K562 (cell line): ENCODE measurements around the gene NUP107. TPM values are rescaled to one million over a fixed set of nuclear protein-coding genes. Genes with fewer than 3 reads are reported as not detected.

Source experiments
- ADNP ChIP-seq: fragments of 200-800 bp; sonication (Bioruptor generic); IDR thresholded peaks from 2 replicates; pipeline ENCODE4 v1.6.1; 2016; ENCODE audit warnings: missing genetic modification characterization, missing compliant biosample characterization
- ARNT ChIP-seq, 2 experiments: fragments of 450-650 bp; IDR thresholded peaks; 2 replicates each; pipeline ENCODE4 v1.6.1; 2016; ENCODE audit warnings: mild to moderate bottlenecking in 1 of 2
- CBFA2T2 ChIP-seq: fragments of 450-650 bp; conservative IDR thresholded peaks from 2 replicates; pipeline ENCODE4 v1.6.1; 2017; ENCODE audit warnings: mild to moderate bottlenecking
- EGR1 ChIP-seq: fragments of 450-650 bp; conservative IDR thresholded peaks from 2 replicates; pipeline ENCODE4 v1.6.1; 2017; ENCODE audit warnings: mild to moderate bottlenecking
- HLTF ChIP-seq: fragments of 450-650 bp; IDR thresholded peaks from 2 replicates; pipeline ENCODE4 v1.6.1; 2016
- HNRNPL ChIP-seq: fragments of 200-400 bp; formaldehyde crosslinking; IDR thresholded peaks from 2 replicates; pipeline ENCODE4 v1.6.1; 2017; ENCODE audit warnings: low read depth, mild to moderate bottlenecking, low read length
- HNRNPLL ChIP-seq: fragments of 200-400 bp; formaldehyde crosslinking; IDR thresholded peaks from 2 replicates; pipeline ENCODE4 v1.6.1; 2017; ENCODE audit warnings: low read length, low read depth, mild to moderate bottlenecking; ENCODE audit not compliant: poor library complexity, severe bottlenecking
- LCOR ChIP-seq: sonication (generic); formaldehyde crosslinking; IDR thresholded peaks from 2 replicates; pipeline ENCODE4 v1.8.0; 2022; ENCODE audit warnings: mild to moderate bottlenecking, missing genetic modification reagents
- LEF1 ChIP-seq: fragments of 450-650 bp; IDR thresholded peaks from 2 replicates; pipeline ENCODE4 v1.6.1; 2016; ENCODE audit warnings: mild to moderate bottlenecking
- MAFF ChIP-seq: IDR thresholded peaks from 2 replicates; pipeline ENCODE4 v1.6.1; 2012; ENCODE audit warnings: low read length, improper control_type of control experiment
- NCOA6 ChIP-seq: fragments of 450-650 bp; IDR thresholded peaks from 2 replicates; pipeline ENCODE4 v1.6.1; 2017; ENCODE audit warnings: mild to moderate bottlenecking
- NCOR1 ChIP-seq: fragments of 450-650 bp; IDR thresholded peaks from 2 replicates; pipeline ENCODE4 v1.6.1; 2016; ENCODE audit warnings: mild to moderate bottlenecking, moderate library complexity
- SMAD1 ChIP-seq: fragments of 150-350 bp; IDR thresholded peaks from 2 replicates; pipeline ENCODE4 v1.6.1; 2014; ENCODE audit warnings: low read length, low read depth; ENCODE audit not compliant: partially characterized antibody
- SOX6 ChIP-seq: fragments of 450-650 bp; IDR thresholded peaks from 2 replicates; pipeline ENCODE4 v1.6.1; 2014; ENCODE audit warnings: mild to moderate bottlenecking
- TARDBP ChIP-seq: fragments of 450-650 bp; IDR thresholded peaks from 2 replicates; pipeline ENCODE4 v1.6.1; 2016
- TCF7L2 ChIP-seq: fragments of 150-350 bp; IDR thresholded peaks from 2 replicates; pipeline ENCODE4 v1.6.1; 2016; ENCODE audit warnings: low read depth, mild to moderate bottlenecking, low read length, moderate library complexity
- TGIF2 ChIP-seq: sonication (generic); formaldehyde crosslinking; IDR thresholded peaks from 2 replicates; pipeline ENCODE4 v1.8.1; 2022; ENCODE audit warnings: mild to moderate bottlenecking, missing genetic modification reagents, moderate library complexity
- U2AF2 ChIP-seq: fragments of 200-400 bp; formaldehyde crosslinking; optimal IDR thresholded peaks from 2 replicates; pipeline ENCODE3; 2017; ENCODE audit warnings: low read depth, mild to moderate bottlenecking, low read length
- ZNF12 ChIP-seq: sonication (generic); formaldehyde crosslinking; IDR thresholded peaks from 2 replicates; pipeline ENCODE4 v1.4.0; 2020; ENCODE audit warnings: mild to moderate bottlenecking, missing genetic modification reagents
- ZNF133 ChIP-seq: fragments of 250-450 bp; sonication (Bioruptor Pico); IDR thresholded peaks from 2 replicates; pipeline ENCODE4 v1.4.0; 2020; ENCODE audit warnings: mild to moderate bottlenecking
- ZNF197 ChIP-seq: fragments of 200-800 bp; sonication (Bioruptor generic); IDR thresholded peaks from 2 replicates; pipeline ENCODE4 v1.6.1; 2016; ENCODE audit warnings: low read depth, missing genetic modification characterization, missing compliant biosample characterization
- ZNF239 ChIP-seq: fragments of 250-450 bp; sonication (Bioruptor Pico); IDR thresholded peaks from 2 replicates; pipeline ENCODE4 v1.4.0; 2020; ENCODE audit warnings: mild to moderate bottlenecking
- ZNF609 ChIP-seq: sonication (generic); formaldehyde crosslinking; IDR thresholded peaks from 2 replicates; pipeline ENCODE4 v1.8.1; 2023; ENCODE audit warnings: missing genetic modification reagents, mild to moderate bottlenecking, borderline replicate concordance
- polyA plus RNA-seq, 8 experiments: library from polyadenylated mRNA; depleted of rRNA in 4 of 8; stranded (reverse) in 5 of 8; unstranded in 3 of 8; fragments of >200 nt; fragmentation: Nextera tagmentation in 2 of 8; fragmentation: Illumina TruSeq in 1 of 8; extraction: Ambion mirVana in 2 of 8; extraction: Trizol in 1 of 8; gene quantifications; 2 replicates each; pipeline versions ENCODE4 v1.2.1 to v1.2.3, GENCODE V29; 2011 to 2014; ENCODE audit warnings: inconsistent platforms in 1 of 8, missing spikeins in 1 of 8
- total RNA-seq, 7 experiments: library from RNA; depleted of rRNA in 6 of 7; stranded (reverse); fragments of >200 nt in 6 of 7; fragmentation: Illumina TruSeq in 2 of 7; extraction: Trizol in 2 of 7; gene quantifications; 2 replicates each; pipeline versions ENCODE4 v1.2.1 to v1.2.3, GENCODE V29; 2011 to 2021; ENCODE audit warnings: low replicate concordance in 1 of 7
- TF ChIP-seq, protein P1 (sequence below): sonication (generic); formaldehyde crosslinking; IDR thresholded peaks from 2 replicates; pipeline ENCODE4 v1.8.1; 2023; ENCODE audit warnings: mild to moderate bottlenecking, missing genetic modification reagents
- TF ChIP-seq, protein P2 (sequence below), 2 experiments: fragments of 450-650 bp in 1 of 2; sonication (generic) in 1 of 2; formaldehyde crosslinking; conservative IDR thresholded peaks; 2 replicates each; pipeline versions ENCODE4 v1.4.0 to v1.8.1; 2020 to 2022; ENCODE audit warnings: mild to moderate bottlenecking in 1 of 2, missing genetic modification reagents in 1 of 2

NUP107 gene
- total and polyA plus RNA-seq, 9 of the 15 experiments (the other 6 are each of a cell fraction or from before 2014, with no cell fraction given), result 129 to 277 (median 199) TPM

DNA sequence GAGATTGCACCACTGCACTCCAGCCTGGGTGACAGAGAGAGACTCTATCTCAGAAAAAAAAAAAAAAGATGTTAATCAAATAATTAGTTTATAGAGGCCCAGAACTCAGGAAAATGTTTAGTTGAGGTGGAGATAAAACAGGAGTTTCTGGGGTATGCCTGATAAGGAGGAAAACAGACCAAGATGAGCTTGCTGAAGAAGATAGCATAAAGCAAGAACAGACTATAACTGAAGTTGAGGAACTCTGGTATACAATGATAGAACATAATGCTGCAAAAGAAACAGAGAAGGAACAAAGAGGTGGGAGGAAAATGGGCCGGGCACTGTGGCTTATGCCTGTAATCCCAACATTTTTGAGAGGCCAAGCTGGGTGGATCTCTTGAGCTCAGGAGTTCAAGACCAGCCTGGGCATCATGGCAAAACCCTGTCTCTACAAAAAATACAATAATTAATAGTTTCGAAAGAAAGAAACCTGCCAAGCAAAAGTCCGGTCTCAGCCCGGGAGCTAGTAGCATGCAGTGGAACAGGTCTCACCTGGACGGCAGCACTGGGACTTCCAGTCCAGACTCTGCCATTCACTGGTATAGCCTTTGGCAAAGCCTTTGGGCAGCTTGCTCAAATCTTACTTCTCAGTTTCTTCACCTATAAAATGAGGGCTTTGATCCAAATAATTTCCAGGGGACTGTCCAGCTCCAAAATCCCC lies 84.6 kb downstream of the NUP107 start (continued):
- TF ChIP-seq ZNF609 (CRISPR knock-in tag) (no peak), ZNF239 (no peak), ADNP (tag) (peak; percentile 50; the same call in 1 of the 2 replicates), U2AF2 (no peak), ZNF133 (no peak), LCOR (CRISPR knock-in tag) (no peak), ARNT (IDR thresholded peaks at IDR 0.05) (no peak), SOX6 (peak; percentile 88), TGIF2 (no peak), EGR1 (no peak), LEF1 (0 out of 2 replicates have a peak, but pooled peaks have one; percentile 30), HLTF (no peak), TCF7L2 (no peak), MAFF (no peak), TARDBP (no peak), ZNF197 (CRISPR knock-in tag) (no peak), NCOA6 (no peak), HNRNPLL (no peak), HNRNPL (no peak), NCOR1 (peak; percentile 82), CBFA2T2 (peak; percentile 87), ZNF12 (CRISPR knock-in tag) (no peak), SMAD1 (no peak)
- TF ChIP-seq, protein P1, sequence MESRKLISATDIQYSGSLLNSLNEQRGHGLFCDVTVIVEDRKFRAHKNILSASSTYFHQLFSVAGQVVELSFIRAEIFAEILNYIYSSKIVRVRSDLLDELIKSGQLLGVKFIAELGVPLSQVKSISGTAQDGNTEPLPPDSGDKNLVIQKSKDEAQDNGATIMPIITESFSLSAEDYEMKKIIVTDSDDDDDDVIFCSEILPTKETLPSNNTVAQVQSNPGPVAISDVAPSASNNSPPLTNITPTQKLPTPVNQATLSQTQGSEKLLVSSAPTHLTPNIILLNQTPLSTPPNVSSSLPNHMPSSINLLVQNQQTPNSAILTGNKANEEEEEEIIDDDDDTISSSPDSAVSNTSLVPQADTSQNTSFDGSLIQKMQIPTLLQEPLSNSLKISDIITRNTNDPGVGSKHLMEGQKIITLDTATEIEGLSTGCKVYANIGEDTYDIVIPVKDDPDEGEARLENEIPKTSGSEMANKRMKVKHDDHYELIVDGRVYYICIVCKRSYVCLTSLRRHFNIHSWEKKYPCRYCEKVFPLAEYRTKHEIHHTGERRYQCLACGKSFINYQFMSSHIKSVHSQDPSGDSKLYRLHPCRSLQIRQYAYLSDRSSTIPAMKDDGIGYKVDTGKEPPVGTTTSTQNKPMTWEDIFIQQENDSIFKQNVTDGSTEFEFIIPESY (CRISPR knock-in tag), result no peak
- TF ChIP-seq, protein P2, sequence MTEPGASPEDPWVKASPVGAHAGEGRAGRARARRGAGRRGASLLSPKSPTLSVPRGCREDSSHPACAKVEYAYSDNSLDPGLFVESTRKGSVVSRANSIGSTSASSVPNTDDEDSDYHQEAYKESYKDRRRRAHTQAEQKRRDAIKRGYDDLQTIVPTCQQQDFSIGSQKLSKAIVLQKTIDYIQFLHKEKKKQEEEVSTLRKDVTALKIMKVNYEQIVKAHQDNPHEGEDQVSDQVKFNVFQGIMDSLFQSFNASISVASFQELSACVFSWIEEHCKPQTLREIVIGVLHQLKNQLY (CRISPR knock-in tag; conservative IDR thresholded peaks at IDR 0.05), result no peak
